ENCODE data around the gene UPK2.
"Not testable (repeated sequence)": the region's sequence is repeated elsewhere in the genome, so short reads cannot be mapped to it uniquely, and the experiment has no call there.

Gene UPK2

GRCh38 chr11:118988280-118988679 is 32.2 kb downstream of the UPK2 start:
- DNase-seq (ENCODE audit: low spot score) = no peak

- DNase-seq (ENCODE audit: low spot score) = not testable (repeated sequence)
These were observed 35.5 kb downstream of the UPK2 start for GRCh38 chr11:118991486-118992038.

- peak; percentile 10 for DNase-seq (ENCODE audit: low spot score)
These were observed 41.0 kb downstream of the UPK2 start for GRCh38 chr11:118996926-118997626.

- DNase-seq (ENCODE audit: low spot score) = peak; percentile 97
These were observed 41.7 kb downstream of the UPK2 start, which contains the start of gene CENATAC for GRCh38 chr11:118997627-118998387. Gene CENATAC (plus strand): TSS chr11:118998138. CDS start chr11:118998198, 60 bp downstream.

- no peak for DNase-seq (ENCODE audit: low spot score)
These were observed 42.3 kb downstream of the UPK2 start for GRCh38 chr11:118998388-118998717.

- DNase-seq (ENCODE audit: low spot score) = no peak
These were observed 42.7 kb downstream of the UPK2 start for GRCh38 chr11:118998822-118999221.

GRCh38 chr11:119000906-119001305 is 44.8 kb downstream of the UPK2 start:
- no peak for DNase-seq (ENCODE audit: low spot score)

GRCh38 chr11:119006656-119007055 is 50.6 kb downstream of the UPK2 start:
- DNase-seq (ENCODE audit: low spot score) = no peak

Measured in CD4-positive, alpha-beta T cell treated with Interleukin-6 at 100 ng/mL for 8 hours (primary cell).